Esophagus muscularis mucosa (tissue), 3 donors: ENCODE data around the gene EMC8.

ENCODE experiments used
- CTCF ChIP-seq, 3 experiments: fragments of 200-600 bp in 2 of 3; fragments of 450-650 bp in 1 of 3; sonication (generic) in 2 of 3; IDR thresholded peaks; one replicate each; pipeline ENCODE4 v1.5.1; 2017 to 2019; ENCODE audit warnings: antibody characterized with exemption in 3 of 3, mild to moderate bottlenecking in 2 of 3, moderate library complexity in 1 of 3
- EP300 ChIP-seq: sonication (generic); formaldehyde crosslinking; IDR thresholded peaks from one replicate; pipeline ENCODE4 v1.6.1; 2017; ENCODE audit warnings: antibody characterized with exemption

DNA sequence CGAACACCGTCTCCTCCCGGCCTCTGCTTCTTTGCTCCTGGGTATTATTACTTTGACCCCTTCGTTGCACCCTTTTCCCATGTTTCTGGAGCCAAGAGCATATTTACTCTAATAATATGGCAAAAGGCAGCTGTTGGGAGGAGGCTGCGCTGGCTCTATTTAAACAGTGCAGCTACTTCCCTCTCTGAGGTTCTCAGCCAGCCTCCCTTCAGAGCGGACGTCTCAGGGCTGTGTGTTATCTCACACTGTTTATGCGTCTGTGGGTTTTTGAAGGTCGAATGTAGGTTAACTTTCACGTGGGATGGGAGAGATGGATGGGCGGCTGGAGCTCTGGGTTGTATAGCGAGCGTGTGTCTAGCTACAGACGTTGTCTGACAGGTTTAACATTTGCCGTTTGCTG lies 45.4 kb upstream of the EMC8 start:
- TF ChIP-seq CTCF (IDR thresholded peaks at IDR 0.05) (no peak), EP300 (no peak)
